Type B pancreatic cell (in vitro differentiated cells): ENCODE data around the gene RFC4. TPM values are rescaled to one million over a fixed set of nuclear protein-coding genes. Genes with fewer than 3 reads are reported as not detected.
"Not testable (repeated sequence)": the region's sequence is repeated elsewhere in the genome, so short reads cannot be mapped to it uniquely, and the experiment has no call there.

Experiments
- DNase-seq: peaks from one replicate; pipeline ENCODE4 v3.0.0; 2021; ENCODE audit warnings: mixed read lengths; ENCODE audit not compliant: unreplicated experiment; ENCODE audit errors: extremely low spot score
- H3K27ac Mint-ChIP-seq: 2 replicates; pipeline ENCODE4 v1.8.0; 2021; ENCODE audit warnings: mild to moderate bottlenecking, mixed read lengths
- H3K27me3 Mint-ChIP-seq: 2 replicates; pipeline ENCODE4 v1.8.0; 2021; ENCODE audit warnings: mixed read lengths
- H3K36me3 Mint-ChIP-seq: 2 replicates; pipeline ENCODE4 v1.8.0; 2021; ENCODE audit warnings: mixed read lengths
- H3K4me1 Mint-ChIP-seq: one replicate; pipeline ENCODE4 v1.8.0; 2021; ENCODE audit warnings: mixed read lengths; ENCODE audit not compliant: unreplicated experiment
- H3K4me3 Mint-ChIP-seq: 2 replicates; pipeline ENCODE4 v1.8.0; 2021; ENCODE audit warnings: mild to moderate bottlenecking, mixed read lengths
- H3K9me3 Mint-ChIP-seq: 2 replicates; pipeline ENCODE4 v1.8.0; 2021; ENCODE audit warnings: mixed read lengths
- total RNA-seq: library from RNA; stranded (reverse); gene quantifications from 2 replicates; pipeline ENCODE4 v1.2.1, GENCODE V29; 2021; ENCODE audit warnings: low replicate concordance
- TF ChIP-seq, protein P1 (sequence below): fragments of 200-600 bp; sonication (generic); conservative IDR thresholded peaks from 2 replicates; pipeline ENCODE4 v1.5.0; 2021; ENCODE audit warnings: antibody characterized with exemption, mild to moderate bottlenecking

The RFC4 gene
- total RNA-seq, 1 donor from 2014 or later, result 64.2 TPM

DNA sequence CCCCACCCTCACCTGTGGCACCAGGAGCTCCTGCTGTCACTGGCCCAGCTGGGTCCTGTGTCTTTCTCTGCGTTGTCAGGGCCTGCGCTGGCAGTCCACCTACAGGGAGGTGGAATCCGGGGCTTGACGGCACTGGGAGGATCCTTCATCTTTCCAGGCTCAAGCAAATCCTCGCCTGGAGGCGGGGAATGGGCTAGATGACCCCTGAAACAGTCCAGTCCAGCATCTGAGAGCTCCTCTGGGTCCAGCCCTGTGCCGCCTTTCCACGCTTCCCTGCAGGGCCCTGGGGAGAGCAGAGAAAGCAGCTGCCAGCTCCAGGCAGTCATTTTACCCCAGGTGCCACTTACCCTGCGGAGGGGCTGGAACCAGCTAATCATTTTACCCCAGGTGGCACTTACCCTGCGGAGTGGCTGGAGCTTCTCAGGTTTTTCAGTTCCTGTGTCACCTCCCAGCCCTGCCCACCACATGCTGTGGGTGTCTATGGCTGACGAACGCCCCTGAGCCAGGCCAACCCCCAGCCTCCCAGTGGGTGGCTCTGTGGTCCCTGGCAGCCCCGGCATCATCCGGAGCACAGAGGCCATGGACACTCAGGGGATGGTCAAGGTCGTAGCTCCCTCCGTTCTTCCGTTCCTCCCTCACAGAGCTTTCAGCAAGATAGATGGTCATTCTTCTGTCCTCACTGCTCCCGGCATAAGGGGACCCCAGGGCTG, 18.3 kb upstream of the RFC4 start:
- H3K36me3 Mint-ChIP-seq, result no peaks in the 10 kb centered on the region
- peaks cover 65% of the 10 kb centered on the region for H3K27me3 Mint-ChIP-seq
- no peak overlapping the region for H3K27ac Mint-ChIP-seq
- peaks cover 15% of the 10 kb centered on the region for H3K4me1 Mint-ChIP-seq
- peak overlapping the region; percentile 45 for H3K4me3 Mint-ChIP-seq
- TF ChIP-seq, protein P1, sequence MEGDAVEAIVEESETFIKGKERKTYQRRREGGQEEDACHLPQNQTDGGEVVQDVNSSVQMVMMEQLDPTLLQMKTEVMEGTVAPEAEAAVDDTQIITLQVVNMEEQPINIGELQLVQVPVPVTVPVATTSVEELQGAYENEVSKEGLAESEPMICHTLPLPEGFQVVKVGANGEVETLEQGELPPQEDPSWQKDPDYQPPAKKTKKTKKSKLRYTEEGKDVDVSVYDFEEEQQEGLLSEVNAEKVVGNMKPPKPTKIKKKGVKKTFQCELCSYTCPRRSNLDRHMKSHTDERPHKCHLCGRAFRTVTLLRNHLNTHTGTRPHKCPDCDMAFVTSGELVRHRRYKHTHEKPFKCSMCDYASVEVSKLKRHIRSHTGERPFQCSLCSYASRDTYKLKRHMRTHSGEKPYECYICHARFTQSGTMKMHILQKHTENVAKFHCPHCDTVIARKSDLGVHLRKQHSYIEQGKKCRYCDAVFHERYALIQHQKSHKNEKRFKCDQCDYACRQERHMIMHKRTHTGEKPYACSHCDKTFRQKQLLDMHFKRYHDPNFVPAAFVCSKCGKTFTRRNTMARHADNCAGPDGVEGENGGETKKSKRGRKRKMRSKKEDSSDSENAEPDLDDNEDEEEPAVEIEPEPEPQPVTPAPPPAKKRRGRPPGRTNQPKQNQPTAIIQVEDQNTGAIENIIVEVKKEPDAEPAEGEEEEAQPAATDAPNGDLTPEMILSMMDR, result no peak
- no peak for DNase-seq
- H3K9me3 Mint-ChIP-seq, result no peaks in the 10 kb centered on the region

GRCh38 chr3:186823386-186823785, 17.1 kb upstream of the RFC4 start:
- TF ChIP-seq, protein P1, result no peak
- Mint-ChIP-seq H3K4me1 (peaks cover 15% of the 10 kb centered on the region), H3K36me3 (no peaks in the 10 kb centered on the region), H3K9me3 (no peaks in the 10 kb centered on the region), H3K27ac (no peak overlapping the region), H3K27me3 (peaks cover 54% of the 10 kb centered on the region), H3K4me3 (no peak overlapping the region)
- no peak for DNase-seq

- Mint-ChIP-seq H3K4me1 (peaks cover 15% of the 10 kb centered on the region), H3K27me3 (peaks cover 57% of the 10 kb centered on the region)
- H3K9me3 Mint-ChIP-seq, DNase-seq, H3K36me3 Mint-ChIP-seq, H3K27ac Mint-ChIP-seq, H3K4me3 Mint-ChIP-seq: not testable (repeated sequence)
These were observed 16.1 kb upstream of the RFC4 start for GRCh38 chr3:186822388-186822759.

DNA sequence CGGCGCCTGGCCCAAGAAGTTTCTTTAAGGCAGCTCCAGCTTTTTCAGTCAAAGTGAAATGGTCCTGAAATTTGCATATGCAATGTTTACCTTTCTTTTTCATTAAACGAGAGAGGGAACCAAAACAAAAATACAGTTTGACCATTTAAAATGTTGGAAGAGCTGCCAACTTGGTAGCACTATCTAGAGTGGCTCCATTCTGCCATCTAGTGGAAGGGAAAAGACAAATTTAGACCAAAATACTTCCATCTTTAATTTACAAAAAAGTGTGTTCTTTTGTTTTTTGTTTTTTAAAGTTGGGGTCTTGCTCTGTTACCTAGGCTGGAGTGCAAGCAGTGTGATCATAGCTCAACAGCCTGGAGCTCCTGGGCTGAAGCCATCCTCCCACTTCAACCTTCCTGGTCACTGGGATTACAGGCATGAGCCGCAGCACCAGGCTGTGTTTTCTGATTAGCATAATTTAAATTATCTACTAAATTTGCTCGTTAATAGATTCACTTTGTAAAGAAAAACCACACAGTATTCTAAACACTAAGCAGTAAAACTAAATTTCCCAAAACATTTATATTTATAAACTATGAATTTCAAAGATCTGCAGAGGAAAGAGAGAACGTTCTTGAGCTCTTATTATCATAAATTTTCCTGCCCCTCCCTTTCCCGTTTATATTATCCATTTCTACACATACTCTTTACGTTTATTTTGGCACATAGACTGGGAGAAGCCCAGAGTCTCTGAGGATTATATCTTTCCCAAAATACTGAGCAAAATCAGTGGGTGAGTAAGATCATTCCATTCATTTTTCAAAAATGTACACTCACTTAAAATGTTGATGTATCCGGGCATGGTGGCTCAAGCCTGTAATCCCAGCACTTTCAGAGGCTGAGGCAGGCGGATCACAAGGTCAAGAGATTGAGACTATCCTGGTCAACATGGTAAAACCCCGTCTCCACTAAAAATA, 15.4 kb upstream of the RFC4 start:
- H3K27me3 Mint-ChIP-seq, result peaks cover 59% of the 10 kb centered on the region
- no peak overlapping the region for H3K27ac Mint-ChIP-seq
- TF ChIP-seq, protein P1, result peak; percentile 83
- peaks cover 15% of the 10 kb centered on the region for H3K4me1 Mint-ChIP-seq
- H3K36me3 Mint-ChIP-seq, result no peaks in the 10 kb centered on the region
- no peaks in the 10 kb centered on the region for H3K9me3 Mint-ChIP-seq
- DNase-seq, result no peak
- H3K4me3 Mint-ChIP-seq, result no peak overlapping the region

DNA sequence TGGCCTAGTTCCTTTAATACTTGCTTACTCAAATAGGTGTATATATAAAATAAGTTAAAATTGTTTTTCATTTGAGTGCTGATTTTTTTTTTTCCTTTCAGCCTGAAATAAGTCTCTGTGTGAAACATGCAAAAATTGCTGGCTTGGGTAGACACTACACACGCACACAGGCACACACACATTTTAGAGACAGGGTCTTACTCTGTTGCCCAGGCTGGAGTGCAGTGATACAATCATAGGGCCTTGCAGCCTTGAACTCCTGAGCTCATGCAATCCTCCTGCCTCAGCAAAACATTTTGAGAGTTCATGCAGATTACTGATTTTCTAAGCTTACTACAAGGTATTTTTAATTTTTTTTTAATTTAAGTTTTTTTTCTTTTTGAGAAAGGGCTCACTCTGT, 12.7 kb upstream of the RFC4 start:
- Mint-ChIP-seq H3K27ac (no peak overlapping the region), H3K9me3 (no peaks in the 10 kb centered on the region), H3K4me3 (no peak overlapping the region), H3K36me3 (no peaks in the 10 kb centered on the region), H3K4me1 (no peaks in the 10 kb centered on the region), H3K27me3 (peaks cover 49% of the 10 kb centered on the region)
- TF ChIP-seq, protein P1, result no peak
- no peak for DNase-seq

GRCh38 chr3:186818516-186818915, 12.2 kb upstream of the RFC4 start:
- Mint-ChIP-seq H3K4me3 (no peak overlapping the region), H3K36me3 (no peaks in the 10 kb centered on the region), H3K27me3 (peaks cover 51% of the 10 kb centered on the region), H3K4me1 (no peaks in the 10 kb centered on the region), H3K27ac (no peak overlapping the region), H3K9me3 (no peaks in the 10 kb centered on the region)
- TF ChIP-seq, protein P1, result no peak
- DNase-seq, result no peak
